ENCODE measurements around the gene PEX11A. TPM values are rescaled to one million over a fixed set of nuclear protein-coding genes. Genes with fewer than 3 reads are reported as not detected.
A peak's percentile ranks its signal among the peaks of the same experiment; 100 is the strongest.

Gene PEX11A
- total RNA-seq, 1 experiment from 2014 or later, result 6.2 TPM

DNA sequence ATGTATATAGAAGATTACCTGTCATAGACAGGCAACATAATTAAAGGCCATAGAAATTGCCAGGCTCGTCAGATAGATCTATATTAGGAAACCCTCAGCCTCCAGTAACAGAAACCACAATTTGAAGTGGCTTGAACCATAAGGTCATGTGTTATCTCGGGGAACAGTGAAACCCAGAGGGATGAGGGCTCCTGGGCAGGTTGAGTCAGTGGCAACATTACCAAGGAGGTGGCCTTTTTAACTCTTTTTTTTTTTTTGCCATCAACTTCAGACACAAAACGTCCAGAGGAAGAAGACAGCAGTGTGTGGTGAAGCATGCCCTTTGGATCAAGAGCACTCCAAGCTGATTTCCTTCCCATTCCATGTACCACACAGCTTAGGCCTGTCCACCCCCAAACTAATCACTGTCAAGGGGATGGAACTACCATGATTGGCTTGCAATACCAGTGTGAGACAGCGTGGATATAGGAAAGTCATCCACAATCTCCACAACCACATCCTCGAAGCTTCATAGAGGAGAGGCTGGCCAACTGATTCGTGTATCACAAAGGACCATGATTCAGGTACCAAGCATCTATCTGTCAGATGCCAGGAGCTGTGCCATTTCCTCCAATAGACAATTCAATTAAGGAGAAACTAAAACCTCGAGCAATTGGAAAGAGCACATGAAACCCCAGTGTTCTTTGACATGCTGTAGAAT is 34.3 kb downstream of the PEX11A start:
- DNase-seq (ENCODE audit: low read depth, low spot score) (no peak), ATAC-seq (no peak)
- TF ChIP-seq SIN3A (IDR thresholded peaks at IDR 0.05; ENCODE audit: borderline replicate concordance, insufficient read depth, low read depth, low read length), result no peak
- no peak for TF ChIP-seq POLR2AphosphoS5 (IDR thresholded peaks at IDR 0.05; ENCODE audit: low read depth, low read length)
- no peak for TF ChIP-seq TCF7L2 (IDR thresholded peaks at IDR 0.05; ENCODE audit: low read depth, low read length)
- TF ChIP-seq, protein P1, sequence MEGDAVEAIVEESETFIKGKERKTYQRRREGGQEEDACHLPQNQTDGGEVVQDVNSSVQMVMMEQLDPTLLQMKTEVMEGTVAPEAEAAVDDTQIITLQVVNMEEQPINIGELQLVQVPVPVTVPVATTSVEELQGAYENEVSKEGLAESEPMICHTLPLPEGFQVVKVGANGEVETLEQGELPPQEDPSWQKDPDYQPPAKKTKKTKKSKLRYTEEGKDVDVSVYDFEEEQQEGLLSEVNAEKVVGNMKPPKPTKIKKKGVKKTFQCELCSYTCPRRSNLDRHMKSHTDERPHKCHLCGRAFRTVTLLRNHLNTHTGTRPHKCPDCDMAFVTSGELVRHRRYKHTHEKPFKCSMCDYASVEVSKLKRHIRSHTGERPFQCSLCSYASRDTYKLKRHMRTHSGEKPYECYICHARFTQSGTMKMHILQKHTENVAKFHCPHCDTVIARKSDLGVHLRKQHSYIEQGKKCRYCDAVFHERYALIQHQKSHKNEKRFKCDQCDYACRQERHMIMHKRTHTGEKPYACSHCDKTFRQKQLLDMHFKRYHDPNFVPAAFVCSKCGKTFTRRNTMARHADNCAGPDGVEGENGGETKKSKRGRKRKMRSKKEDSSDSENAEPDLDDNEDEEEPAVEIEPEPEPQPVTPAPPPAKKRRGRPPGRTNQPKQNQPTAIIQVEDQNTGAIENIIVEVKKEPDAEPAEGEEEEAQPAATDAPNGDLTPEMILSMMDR (IDR thresholded peaks at IDR 0.05), result no peak
- TF ChIP-seq, protein P2, sequence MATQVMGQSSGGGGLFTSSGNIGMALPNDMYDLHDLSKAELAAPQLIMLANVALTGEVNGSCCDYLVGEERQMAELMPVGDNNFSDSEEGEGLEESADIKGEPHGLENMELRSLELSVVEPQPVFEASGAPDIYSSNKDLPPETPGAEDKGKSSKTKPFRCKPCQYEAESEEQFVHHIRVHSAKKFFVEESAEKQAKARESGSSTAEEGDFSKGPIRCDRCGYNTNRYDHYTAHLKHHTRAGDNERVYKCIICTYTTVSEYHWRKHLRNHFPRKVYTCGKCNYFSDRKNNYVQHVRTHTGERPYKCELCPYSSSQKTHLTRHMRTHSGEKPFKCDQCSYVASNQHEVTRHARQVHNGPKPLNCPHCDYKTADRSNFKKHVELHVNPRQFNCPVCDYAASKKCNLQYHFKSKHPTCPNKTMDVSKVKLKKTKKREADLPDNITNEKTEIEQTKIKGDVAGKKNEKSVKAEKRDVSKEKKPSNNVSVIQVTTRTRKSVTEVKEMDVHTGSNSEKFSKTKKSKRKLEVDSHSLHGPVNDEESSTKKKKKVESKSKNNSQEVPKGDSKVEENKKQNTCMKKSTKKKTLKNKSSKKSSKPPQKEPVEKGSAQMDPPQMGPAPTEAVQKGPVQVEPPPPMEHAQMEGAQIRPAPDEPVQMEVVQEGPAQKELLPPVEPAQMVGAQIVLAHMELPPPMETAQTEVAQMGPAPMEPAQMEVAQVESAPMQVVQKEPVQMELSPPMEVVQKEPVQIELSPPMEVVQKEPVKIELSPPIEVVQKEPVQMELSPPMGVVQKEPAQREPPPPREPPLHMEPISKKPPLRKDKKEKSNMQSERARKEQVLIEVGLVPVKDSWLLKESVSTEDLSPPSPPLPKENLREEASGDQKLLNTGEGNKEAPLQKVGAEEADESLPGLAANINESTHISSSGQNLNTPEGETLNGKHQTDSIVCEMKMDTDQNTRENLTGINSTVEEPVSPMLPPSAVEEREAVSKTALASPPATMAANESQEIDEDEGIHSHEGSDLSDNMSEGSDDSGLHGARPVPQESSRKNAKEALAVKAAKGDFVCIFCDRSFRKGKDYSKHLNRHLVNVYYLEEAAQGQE (IDR thresholded peaks at IDR 0.05; ENCODE audit: insufficient read depth in 1 of 2, low read depth in 2 of 2, low read length in 1 of 2), result no peak
- Histone ChIP-seq H3K36me3 (ENCODE audit: control insufficient read depth, insufficient read depth, low read length) (no peaks in the 10 kb centered on the region), H3K4me1 (ENCODE audit: control insufficient read depth, insufficient read depth, low read length) (no peaks in the 10 kb centered on the region), H3K4me3 (ENCODE audit: low read depth in 2 of 2, low read length in 2 of 2) (no peak overlapping the region), H3K9me3 (ENCODE audit: control insufficient read depth, insufficient read depth, low read depth, low read length) (no peaks in the 10 kb centered on the region), H3K27ac (ENCODE audit: low read length) (no peak overlapping the region), H3K27me3 (ENCODE audit: control insufficient read depth, insufficient read depth, low read length) (no peaks in the 10 kb centered on the region; the same call in 1 of the 2 replicates)
- CTCF ChIA-PET, result interaction anchor here (0.6 kb wide), 1 partner anchor 375 kb away, joined by 3 read pairs; no protein-coding TSS in a partner anchor
- intact Hi-C loops (cut with micrococcal nuclease; ENCODE audit: unreplicated experiment), result no loop called here
- BruUV-seq (replicated peaks), result no TSS peak
- POLR2A ChIA-PET, result no interaction called here
- in situ Hi-C loops (cut with HindIII; ENCODE audit: low pct_unique_long_range_greater_than_20kb, low sequenced_read_pairs), result no loop called here

DNA sequence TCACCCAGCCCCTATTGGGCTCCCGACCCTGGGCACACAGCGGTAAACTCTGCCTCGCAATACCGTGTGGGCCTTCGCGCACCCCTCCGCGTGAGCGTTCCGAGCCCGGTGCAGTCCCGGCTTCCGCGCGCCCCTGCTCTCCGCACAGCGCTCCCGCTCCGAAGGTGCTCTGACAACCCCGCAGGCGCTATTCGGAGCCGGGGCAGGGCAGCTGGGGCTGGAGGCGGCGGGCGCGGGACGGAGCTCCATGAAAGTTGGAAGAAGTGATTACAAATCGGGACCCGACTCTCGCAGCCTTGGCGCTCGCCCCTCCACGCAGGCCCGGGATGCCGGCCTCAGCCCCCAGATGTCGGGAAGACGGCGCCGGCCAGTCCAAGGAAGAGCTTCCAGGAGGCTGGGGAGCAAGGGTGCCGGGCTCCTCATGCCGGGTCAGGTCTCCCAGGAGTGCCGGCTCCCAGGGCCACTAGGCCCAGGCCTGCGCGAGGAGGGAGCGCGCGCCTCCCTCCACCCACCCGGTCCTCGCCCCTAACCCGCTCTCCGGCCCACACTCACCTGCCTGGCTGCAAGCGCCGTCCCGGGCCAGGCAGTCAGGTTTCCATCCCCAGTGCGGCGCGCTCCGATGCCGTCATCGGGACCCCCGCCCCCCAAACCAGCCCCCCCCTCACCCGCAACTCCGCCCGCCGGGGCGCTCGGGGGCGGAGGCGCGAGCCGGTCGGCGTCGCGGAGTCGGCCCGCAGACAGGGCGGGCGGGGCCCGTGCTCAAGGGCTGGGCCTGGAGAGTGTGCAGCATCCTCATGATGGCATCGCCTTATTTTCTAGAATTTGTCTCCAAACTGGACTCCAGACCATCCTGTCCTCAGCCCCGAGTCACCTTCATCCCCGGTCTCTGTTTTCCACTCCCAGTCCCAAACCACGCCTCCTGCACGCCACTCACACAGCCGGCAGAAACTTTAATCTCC is 35.4 kb downstream of the PEX11A start, which contains the start of gene KIF7:
TSS of gene KIF7 (minus strand) at position 621 of the 959 bp plus-strand sequence. CDS start 2,537 bp downstream, outside the sequence.
- H3K36me3 ChIP-seq (ENCODE audit: control insufficient read depth, insufficient read depth, low read length), result no peaks in the 10 kb centered on the region
- ChIA-PET POLR2A (no interaction called here), CTCF (no interaction called here)
- no peak for DNase-seq (ENCODE audit: low read depth, low spot score)
- TF ChIP-seq, protein P2 (IDR thresholded peaks at IDR 0.05; ENCODE audit: insufficient read depth in 1 of 2, low read depth in 2 of 2, low read length in 1 of 2), result no peak
- no peak for TF ChIP-seq SIN3A (IDR thresholded peaks at IDR 0.05; ENCODE audit: borderline replicate concordance, insufficient read depth, low read depth, low read length)
- TF ChIP-seq TCF7L2 (IDR thresholded peaks at IDR 0.05; ENCODE audit: low read depth, low read length), result no peak
- TF ChIP-seq, protein P1 (IDR thresholded peaks at IDR 0.05), result no peak
- no peak for TF ChIP-seq POLR2AphosphoS5 (IDR thresholded peaks at IDR 0.05; ENCODE audit: low read depth, low read length)
- in situ Hi-C loops (cut with HindIII; ENCODE audit: low pct_unique_long_range_greater_than_20kb, low sequenced_read_pairs) (no loop called here), intact Hi-C loops (cut with micrococcal nuclease; ENCODE audit: unreplicated experiment) (no loop called here)
- no peaks in the 10 kb centered on the region for H3K4me1 ChIP-seq (ENCODE audit: control insufficient read depth, insufficient read depth, low read length)
- peak within 1 kb of the TSS; percentile 35; the same call in 1 of the 2 replicates for H3K27ac ChIP-seq (ENCODE audit: low read length)
- no peaks in the 10 kb centered on the region for H3K9me3 ChIP-seq (ENCODE audit: control insufficient read depth, insufficient read depth, low read depth, low read length)
- peak; percentile 82 for ATAC-seq
- BruUV-seq (replicated peaks), result no TSS peak
- peak within 1 kb of the TSS; percentile 59 to 60 for H3K4me3 ChIP-seq (ENCODE audit: low read depth in 2 of 2, low read length in 2 of 2)
- no peaks in the 10 kb centered on the region; the same call in 1 of the 2 replicates for H3K27me3 ChIP-seq (ENCODE audit: control insufficient read depth, insufficient read depth, low read length)

Data from Panc1 (cell line).